Effector memory CD4-positive, alpha-beta T cell (primary cell): ENCODE data around the gene STX16.
"Not testable (repeated sequence)": the region's sequence is repeated elsewhere in the genome, so short reads cannot be mapped to it uniquely, and the experiment has no call there.

Experiments
- DNase-seq, 3 donors: peaks; one replicate each; pipeline ENCODE4 v3.0.0-alpha.2; 2020
- H3K27ac ChIP-seq: 2 replicates; pipeline ENCODE4 v1.7.0; 2013; ENCODE audit warnings: mild to moderate bottlenecking, low read length, moderate library complexity; ENCODE audit not compliant: insufficient read depth, poor library complexity, severe bottlenecking
- H3K27me3 ChIP-seq: replicated peaks from 2 replicates; pipeline ENCODE4 v1.7.0; 2013; ENCODE audit warnings: mild to moderate bottlenecking, low read length; ENCODE audit not compliant: insufficient read depth, control insufficient read depth, poor library complexity, severe bottlenecking
- H3K36me3 ChIP-seq: 2 replicates; pipeline ENCODE4 v1.7.0; 2013; ENCODE audit warnings: mild to moderate bottlenecking, low read length, moderate library complexity; ENCODE audit not compliant: control insufficient read depth, insufficient read depth
- H3K4me1 ChIP-seq: 2 replicates; pipeline ENCODE4 v1.7.0; 2013; ENCODE audit warnings: low read length, mild to moderate bottlenecking; ENCODE audit not compliant: control insufficient read depth, insufficient read depth, poor library complexity, severe bottlenecking
- H3K4me3 ChIP-seq: 2 replicates; pipeline ENCODE4 v1.7.0; 2013; ENCODE audit warnings: low read length, low read depth, mild to moderate bottlenecking; ENCODE audit not compliant: insufficient read depth, poor library complexity, severe bottlenecking
- H3K9me3 ChIP-seq: 2 replicates; pipeline ENCODE4 v1.7.0; 2013; ENCODE audit warnings: mild to moderate bottlenecking, low read length, moderate library complexity; ENCODE audit not compliant: control insufficient read depth

STX16 gene

GRCh38 chr20:58722877-58723627 is 72.0 kb downstream of the STX16 start:
- Histone ChIP-seq H3K36me3 (no peaks in the 10 kb centered on the region), H3K4me1 (no peaks in the 10 kb centered on the region), H3K27me3 (peaks cover 6% of the 10 kb centered on the region), H3K27ac (no peak overlapping the region), H3K9me3 (no peaks in the 10 kb centered on the region), H3K4me3 (no peak overlapping the region)
- DNase-seq: no peak

GRCh38 chr20:58723628-58723984 is 72.5 kb downstream of the STX16 start:
- H3K4me3 ChIP-seq: no peak overlapping the region
- no peaks in the 10 kb centered on the region for H3K9me3 ChIP-seq
- no peak for DNase-seq
- H3K36me3 ChIP-seq: no peaks in the 10 kb centered on the region
- H3K27me3 ChIP-seq: peaks cover 6% of the 10 kb centered on the region
- no peaks in the 10 kb centered on the region for H3K4me1 ChIP-seq
- H3K27ac ChIP-seq: no peak overlapping the region

GRCh38 chr20:58726156-58726555 is 75.1 kb downstream of the STX16 start:
- H3K27ac ChIP-seq, H3K27me3 ChIP-seq, H3K36me3 ChIP-seq, H3K4me1 ChIP-seq, H3K4me3 ChIP-seq, DNase-seq, H3K9me3 ChIP-seq: not testable (repeated sequence)
